Peyer's patch (tissue), 4 donors: ENCODE results near the gene OR6K3. TPM values are rescaled to one million over a fixed set of nuclear protein-coding genes. Genes with fewer than 3 reads are reported as not detected.

ENCODE experiments used
- DNase-seq, 3 donors: peaks; one replicate each; pipeline ENCODE4 v3.0.0-alpha.2; 2017 to 2019
- H3K27ac ChIP-seq, 4 donors: fragments of 200-600 bp; sonication (generic); one replicate each; pipeline ENCODE4 v1.5.1; 2016 to 2019
- H3K27me3 ChIP-seq, 2 donors: fragments of 200-600 bp; sonication (generic); one replicate each; pipeline ENCODE4 v1.5.1; 2019
- H3K36me3 ChIP-seq, 3 donors: fragments of 200-600 bp; sonication (generic); one replicate each; pipeline ENCODE4 v1.5.1; 2016 to 2019
- H3K4me1 ChIP-seq, 4 donors: fragments of 200-600 bp; sonication (generic); one replicate each; pipeline ENCODE4 v1.5.1; 2016 to 2019
- H3K4me3 ChIP-seq, 4 donors: fragments of 200-600 bp; sonication (generic); 1 replicate in 3 of 4; 2 replicates in 1 of 4; pipeline ENCODE4 v1.5.1; 2016 to 2019; ENCODE audit warnings: mild to moderate bottlenecking in 1 of 4
- H3K9me3 ChIP-seq, 4 donors: fragments of 200-600 bp; sonication (generic); one replicate each; pipeline ENCODE4 v1.5.1; 2016 to 2019; ENCODE audit warnings: mild to moderate bottlenecking in 1 of 4
- POLR2A ChIP-seq, 2 donors: fragments of 450-650 bp; IDR thresholded peaks; one replicate each; pipeline ENCODE4 v1.5.1; 2017; ENCODE audit warnings: antibody characterized with exemption in 2 of 2, mild to moderate bottlenecking in 2 of 2, moderate library complexity in 2 of 2
- total RNA-seq, 4 donors: library from RNA; depleted of rRNA; stranded (reverse); fragments of >200 nt; gene quantifications; one replicate each; pipeline ENCODE4 v1.1.0, GENCODE V29; 2016
- TF ChIP-seq, protein P1 (sequence below), 6 experiments: fragments of 450-650 bp in 4 of 6; fragments of 200-600 bp in 2 of 6; sonication (generic) in 1 of 6; IDR thresholded peaks; one replicate each; pipeline ENCODE4 v1.5.1; 2017 to 2019; ENCODE audit warnings: antibody characterized with exemption in 6 of 6, mild to moderate bottlenecking in 3 of 6, moderate library complexity in 1 of 6

Gene OR6K3
- total RNA-seq, 4 donors from 2014 or later: not detected

DNA sequence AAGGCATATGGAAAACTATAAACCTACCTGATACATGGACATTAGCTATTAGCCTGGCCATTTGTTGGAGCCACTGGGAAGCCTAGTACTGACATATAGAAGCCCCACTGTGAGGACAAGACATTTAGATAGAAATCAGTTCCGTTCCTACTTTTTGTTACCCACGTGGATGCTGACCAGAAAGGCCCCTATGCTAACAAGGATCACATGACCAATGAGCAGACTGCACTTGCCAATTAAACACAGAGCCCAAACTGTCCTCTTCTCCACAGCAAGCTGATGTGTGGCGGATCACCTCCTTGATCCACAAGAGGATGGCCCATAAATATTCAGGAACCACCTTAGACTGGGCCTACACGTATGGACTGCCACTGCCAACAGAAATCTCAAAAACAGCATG is 11.2 kb upstream of the OR6K3 start:
- Histone ChIP-seq H3K36me3 (no peaks in the 10 kb centered on the region), H3K4me1 (no peaks in the 10 kb centered on the region), H3K9me3 (no peaks in the 10 kb centered on the region), H3K4me3 (no peak overlapping the region), H3K27ac (no peak overlapping the region), H3K27me3 (no peaks in the 10 kb centered on the region)
- TF ChIP-seq, protein P1, sequence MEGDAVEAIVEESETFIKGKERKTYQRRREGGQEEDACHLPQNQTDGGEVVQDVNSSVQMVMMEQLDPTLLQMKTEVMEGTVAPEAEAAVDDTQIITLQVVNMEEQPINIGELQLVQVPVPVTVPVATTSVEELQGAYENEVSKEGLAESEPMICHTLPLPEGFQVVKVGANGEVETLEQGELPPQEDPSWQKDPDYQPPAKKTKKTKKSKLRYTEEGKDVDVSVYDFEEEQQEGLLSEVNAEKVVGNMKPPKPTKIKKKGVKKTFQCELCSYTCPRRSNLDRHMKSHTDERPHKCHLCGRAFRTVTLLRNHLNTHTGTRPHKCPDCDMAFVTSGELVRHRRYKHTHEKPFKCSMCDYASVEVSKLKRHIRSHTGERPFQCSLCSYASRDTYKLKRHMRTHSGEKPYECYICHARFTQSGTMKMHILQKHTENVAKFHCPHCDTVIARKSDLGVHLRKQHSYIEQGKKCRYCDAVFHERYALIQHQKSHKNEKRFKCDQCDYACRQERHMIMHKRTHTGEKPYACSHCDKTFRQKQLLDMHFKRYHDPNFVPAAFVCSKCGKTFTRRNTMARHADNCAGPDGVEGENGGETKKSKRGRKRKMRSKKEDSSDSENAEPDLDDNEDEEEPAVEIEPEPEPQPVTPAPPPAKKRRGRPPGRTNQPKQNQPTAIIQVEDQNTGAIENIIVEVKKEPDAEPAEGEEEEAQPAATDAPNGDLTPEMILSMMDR (IDR thresholded peaks at IDR 0.05): no peak
- no peak for TF ChIP-seq POLR2A (IDR thresholded peaks at IDR 0.05)
- DNase-seq: no peak

DNA sequence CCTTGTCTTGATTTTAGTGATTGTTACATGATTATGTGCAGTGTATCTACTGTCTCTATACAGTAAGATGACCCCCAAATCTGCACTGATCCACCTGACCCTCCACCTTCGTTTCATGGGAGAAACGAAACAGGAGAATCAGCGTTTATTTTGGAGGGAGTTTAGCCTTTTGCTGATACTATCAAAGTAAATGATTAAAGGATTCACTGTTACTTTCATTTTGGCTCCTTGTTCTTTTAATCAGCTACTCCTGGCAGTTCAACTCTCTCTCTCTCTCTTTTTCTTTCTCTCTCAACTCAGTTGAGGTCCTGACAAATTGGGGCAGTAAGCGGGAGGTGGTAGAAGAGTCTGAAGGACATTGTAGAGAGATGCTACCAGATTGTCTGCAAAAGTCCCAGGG is 9.9 kb upstream of the OR6K3 start:
- Histone ChIP-seq H3K4me3 (no peak overlapping the region), H3K36me3 (no peaks in the 10 kb centered on the region), H3K27me3 (no peaks in the 10 kb centered on the region), H3K4me1 (no peaks in the 10 kb centered on the region), H3K27ac (no peak overlapping the region), H3K9me3 (no peaks in the 10 kb centered on the region)
- TF ChIP-seq, protein P1 (IDR thresholded peaks at IDR 0.05): no peak
- no peak for DNase-seq

DNA sequence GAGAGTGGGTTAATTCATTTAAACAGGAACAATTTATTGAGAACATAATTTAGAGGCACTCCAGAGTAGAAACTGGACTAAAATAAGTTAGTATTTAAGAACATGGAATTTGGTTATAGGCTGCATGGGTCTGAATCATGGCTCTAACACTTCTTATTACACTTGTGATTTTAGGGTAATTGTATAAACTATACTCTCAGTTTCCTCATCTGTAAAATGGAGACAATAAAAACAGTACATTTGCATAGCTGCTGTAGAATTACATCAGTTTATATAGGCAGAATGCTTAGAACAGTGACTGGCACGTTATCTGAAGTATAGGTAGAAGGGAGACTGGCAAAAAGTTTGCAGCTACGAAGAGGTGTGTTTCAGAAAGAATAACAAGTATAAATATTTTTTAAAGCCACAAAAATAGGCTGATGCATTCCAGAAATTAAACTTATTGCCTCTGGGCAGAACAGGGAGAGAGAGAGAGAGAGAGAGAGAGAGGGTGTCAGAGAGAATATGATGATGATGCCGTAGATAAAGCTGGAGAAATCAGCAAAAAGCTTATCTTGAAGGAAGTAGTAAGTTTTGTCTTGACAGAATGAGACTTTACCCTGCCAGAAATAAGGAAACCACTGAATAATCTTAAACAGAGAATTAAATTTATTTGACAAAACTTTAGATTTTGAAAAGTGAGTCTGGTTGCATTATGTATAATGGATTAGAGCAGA is 8.1 kb upstream of the OR6K3 start:
- Histone ChIP-seq H3K4me1 (no peaks in the 10 kb centered on the region), H3K36me3 (no peaks in the 10 kb centered on the region), H3K4me3 (no peak overlapping the region), H3K27ac (no peak overlapping the region), H3K9me3 (no peaks in the 10 kb centered on the region), H3K27me3 (no peaks in the 10 kb centered on the region)
- TF ChIP-seq, protein P1 (IDR thresholded peaks at IDR 0.05): no peak
- no peak for TF ChIP-seq POLR2A (IDR thresholded peaks at IDR 0.05)
- no peak for DNase-seq

DNA sequence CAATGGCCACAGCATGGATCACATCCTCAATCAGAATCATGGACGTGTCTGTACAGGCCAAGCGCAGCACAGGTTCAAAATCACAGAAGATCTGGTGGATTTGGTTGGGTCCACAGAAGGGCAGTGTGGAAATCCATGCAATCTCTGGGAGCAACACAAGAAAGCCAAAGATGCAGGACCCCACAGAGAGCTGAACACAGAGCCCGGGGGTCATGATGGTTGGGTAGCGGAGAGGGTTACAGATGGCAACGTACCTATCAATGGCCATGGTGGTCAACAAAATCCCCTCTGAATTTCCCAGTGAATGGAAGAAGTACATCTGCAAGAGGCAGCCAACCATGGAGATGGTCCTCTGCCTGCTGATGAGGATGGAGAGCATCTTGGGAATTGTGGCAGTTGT is 3.9 kb upstream of the OR6K3 start:
- no peaks in the 10 kb centered on the region for H3K36me3 ChIP-seq
- H3K27me3 ChIP-seq: no peaks in the 10 kb centered on the region
- TF ChIP-seq, protein P1 (IDR thresholded peaks at IDR 0.05): no peak
- no peak for TF ChIP-seq POLR2A (IDR thresholded peaks at IDR 0.05)
- H3K9me3 ChIP-seq: no peaks in the 10 kb centered on the region
- H3K4me1 ChIP-seq: no peaks in the 10 kb centered on the region
- no peak overlapping the region for H3K27ac ChIP-seq
- no peak for DNase-seq
- no peak overlapping the region for H3K4me3 ChIP-seq

DNA sequence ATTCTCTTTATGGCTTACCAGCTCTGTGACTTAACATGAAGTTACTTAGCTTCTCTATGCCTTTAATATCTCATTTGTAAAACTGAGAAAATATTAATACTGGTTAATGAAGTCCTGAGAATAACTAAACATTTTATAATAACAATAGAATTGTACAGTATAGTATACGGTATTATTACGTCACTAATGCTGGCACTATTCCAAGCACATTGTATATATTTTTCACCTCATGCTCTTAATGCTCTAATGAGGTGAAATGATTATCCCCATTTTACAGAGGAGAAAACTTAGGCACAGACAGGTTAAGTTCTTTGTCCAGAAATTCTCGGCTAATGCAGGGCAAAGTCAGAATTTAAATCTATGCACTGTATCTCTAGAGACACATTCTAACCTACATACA is 856 bp downstream of the OR6K3 start:
- TF ChIP-seq, protein P1 (IDR thresholded peaks at IDR 0.05): no peak
- Histone ChIP-seq H3K4me3 (no peak overlapping the region), H3K9me3 (no peaks in the 10 kb centered on the region), H3K27me3 (no peaks in the 10 kb centered on the region), H3K27ac (no peak overlapping the region), H3K36me3 (no peaks in the 10 kb centered on the region), H3K4me1 (no peaks in the 10 kb centered on the region)
- DNase-seq: no peak

DNA sequence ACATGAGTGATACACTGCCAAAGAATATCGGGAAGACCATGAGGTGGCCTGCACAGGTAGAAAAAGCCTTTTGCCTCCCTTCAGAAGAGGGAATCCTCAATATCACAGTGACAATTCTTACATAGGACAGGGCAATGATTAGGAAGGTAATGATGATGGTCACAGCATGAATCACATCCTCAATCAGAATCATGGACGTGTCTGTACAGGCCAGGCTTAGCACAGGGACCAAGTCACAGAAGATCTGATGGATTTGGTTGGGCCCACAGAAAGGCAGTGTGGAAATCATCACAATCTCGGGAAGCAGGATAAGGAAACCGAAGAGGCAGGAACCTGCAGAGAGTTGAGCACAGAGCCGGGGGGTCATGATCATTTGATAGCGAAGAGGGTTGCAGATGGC is 3.2 kb downstream of the OR6K3 start:
- no peaks in the 10 kb centered on the region for H3K36me3 ChIP-seq
- no peak overlapping the region for H3K27ac ChIP-seq
- no peaks in the 10 kb centered on the region for H3K4me1 ChIP-seq
- no peaks in the 10 kb centered on the region for H3K27me3 ChIP-seq
- no peaks in the 10 kb centered on the region for H3K9me3 ChIP-seq
- DNase-seq: no peak
- no peak overlapping the region for H3K4me3 ChIP-seq
- TF ChIP-seq, protein P1 (IDR thresholded peaks at IDR 0.05): no peak
- TF ChIP-seq POLR2A (IDR thresholded peaks at IDR 0.05): no peak
